GM19467 (cell line): ENCODE data around the gene TMPRSS4.

Source experiments
- ATAC-seq: cut with Tn5 transposase; IDR thresholded peaks from one replicate; pipeline ENCODE4 v1.9.1; 2021; ENCODE audit warnings: mild to moderate bottlenecking, moderate library complexity; ENCODE audit not compliant: unreplicated experiment

TMPRSS4 gene

GRCh38 chr11:118078911-118079411 lies 2.1 kb downstream of the TMPRSS4 start:
- ATAC-seq = no peak

GRCh38 chr11:118079491-118079890 lies 2.6 kb downstream of the TMPRSS4 start:
- ATAC-seq = no peak

- no peak for ATAC-seq
Measured at GRCh38 chr11:118080296-118080695, 3.4 kb downstream of the TMPRSS4 start.

- no peak for ATAC-seq
Measured at GRCh38 chr11:118081241-118081958, 4.5 kb downstream of the TMPRSS4 start.

- no peak for ATAC-seq
Measured at GRCh38 chr11:118082880-118083552, 6.1 kb downstream of the TMPRSS4 start.

GRCh38 chr11:118084247-118084646 lies 7.4 kb downstream of the TMPRSS4 start:
- ATAC-seq = no peak

- no peak for ATAC-seq
Measured at GRCh38 chr11:118084656-118085055, 7.8 kb downstream of the TMPRSS4 start.

GRCh38 chr11:118086913-118087768 lies 10.3 kb downstream of the TMPRSS4 start, which contains the start of gene SMIM35:
SMIM35 (minus strand) TSS chr11:118086963; CDS start chr11:118086757, 206 bp downstream.
- ATAC-seq = no peak

- no peak for ATAC-seq
Measured at GRCh38 chr11:118087931-118088330, 11.1 kb downstream of the TMPRSS4 start.

GRCh38 chr11:118088531-118088930 lies 11.7 kb downstream of the TMPRSS4 start:
- no peak for ATAC-seq

- no peak for ATAC-seq
Measured at GRCh38 chr11:118090545-118091162, 13.8 kb downstream of the TMPRSS4 start.

- ATAC-seq = no peak
Measured at GRCh38 chr11:118091690-118092089, 14.8 kb downstream of the TMPRSS4 start.

- ATAC-seq = no peak
Measured at GRCh38 chr11:118092907-118093571, 16.2 kb downstream of the TMPRSS4 start.

GRCh38 chr11:118095493-118095892 lies 18.6 kb downstream of the TMPRSS4 start:
- no peak for ATAC-seq

GRCh38 chr11:118095967-118096367 lies 19.1 kb downstream of the TMPRSS4 start:
- no peak for ATAC-seq

- no peak for ATAC-seq
Measured at GRCh38 chr11:118098996-118099837, 22.3 kb downstream of the TMPRSS4 start.

GRCh38 chr11:118099838-118100556 lies 23.1 kb downstream of the TMPRSS4 start:
- no peak for ATAC-seq

GRCh38 chr11:118100691-118101232 lies 23.9 kb downstream of the TMPRSS4 start:
- no peak for ATAC-seq
